ENCODE measurements around the gene SPTBN5. TPM values are rescaled to one million over a fixed set of nuclear protein-coding genes. Genes with fewer than 3 reads are reported as not detected.

SPTBN5 gene
- total RNA-seq, 1 donor from 2014 or later, result 1.9 TPM

DNA sequence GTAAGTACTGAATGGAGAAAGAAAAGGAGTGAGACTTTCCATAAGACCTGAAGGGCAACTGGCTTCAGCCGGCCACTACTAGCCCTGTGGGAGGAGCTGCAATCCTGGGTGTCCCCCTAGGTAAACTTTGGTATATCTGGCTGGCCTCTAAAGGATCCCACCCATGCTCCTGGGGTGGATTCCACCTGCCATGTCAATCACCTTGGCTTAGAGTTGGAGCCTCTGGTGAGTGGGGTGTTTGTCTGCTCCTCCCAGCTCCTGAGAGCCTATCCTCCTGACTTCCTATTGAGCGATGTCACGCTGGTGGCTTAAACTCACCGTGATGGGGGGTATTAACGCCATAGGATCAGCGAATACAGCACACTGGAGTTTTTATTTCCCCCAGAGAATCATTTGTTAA lies 2.6 kb downstream of the SPTBN5 start:
- peaks cover 19% of the 10 kb centered on the region for H3K4me1 ChIP-seq
- H3K4me3 ChIP-seq, result no peak overlapping the region
- no peak overlapping the region for H3K27ac ChIP-seq
- no peaks in the 10 kb centered on the region for H3K9me3 ChIP-seq
- H3K36me3 ChIP-seq, result no peaks in the 10 kb centered on the region
- TF ChIP-seq, protein P1, sequence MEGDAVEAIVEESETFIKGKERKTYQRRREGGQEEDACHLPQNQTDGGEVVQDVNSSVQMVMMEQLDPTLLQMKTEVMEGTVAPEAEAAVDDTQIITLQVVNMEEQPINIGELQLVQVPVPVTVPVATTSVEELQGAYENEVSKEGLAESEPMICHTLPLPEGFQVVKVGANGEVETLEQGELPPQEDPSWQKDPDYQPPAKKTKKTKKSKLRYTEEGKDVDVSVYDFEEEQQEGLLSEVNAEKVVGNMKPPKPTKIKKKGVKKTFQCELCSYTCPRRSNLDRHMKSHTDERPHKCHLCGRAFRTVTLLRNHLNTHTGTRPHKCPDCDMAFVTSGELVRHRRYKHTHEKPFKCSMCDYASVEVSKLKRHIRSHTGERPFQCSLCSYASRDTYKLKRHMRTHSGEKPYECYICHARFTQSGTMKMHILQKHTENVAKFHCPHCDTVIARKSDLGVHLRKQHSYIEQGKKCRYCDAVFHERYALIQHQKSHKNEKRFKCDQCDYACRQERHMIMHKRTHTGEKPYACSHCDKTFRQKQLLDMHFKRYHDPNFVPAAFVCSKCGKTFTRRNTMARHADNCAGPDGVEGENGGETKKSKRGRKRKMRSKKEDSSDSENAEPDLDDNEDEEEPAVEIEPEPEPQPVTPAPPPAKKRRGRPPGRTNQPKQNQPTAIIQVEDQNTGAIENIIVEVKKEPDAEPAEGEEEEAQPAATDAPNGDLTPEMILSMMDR (IDR thresholded peaks at IDR 0.05), result no peak
- H3K27me3 ChIP-seq, result no peaks in the 10 kb centered on the region
- no peak for ATAC-seq
- no peak for DNase-seq
- intact Hi-C loops (cut with DNase I), result no loop called here

DNA sequence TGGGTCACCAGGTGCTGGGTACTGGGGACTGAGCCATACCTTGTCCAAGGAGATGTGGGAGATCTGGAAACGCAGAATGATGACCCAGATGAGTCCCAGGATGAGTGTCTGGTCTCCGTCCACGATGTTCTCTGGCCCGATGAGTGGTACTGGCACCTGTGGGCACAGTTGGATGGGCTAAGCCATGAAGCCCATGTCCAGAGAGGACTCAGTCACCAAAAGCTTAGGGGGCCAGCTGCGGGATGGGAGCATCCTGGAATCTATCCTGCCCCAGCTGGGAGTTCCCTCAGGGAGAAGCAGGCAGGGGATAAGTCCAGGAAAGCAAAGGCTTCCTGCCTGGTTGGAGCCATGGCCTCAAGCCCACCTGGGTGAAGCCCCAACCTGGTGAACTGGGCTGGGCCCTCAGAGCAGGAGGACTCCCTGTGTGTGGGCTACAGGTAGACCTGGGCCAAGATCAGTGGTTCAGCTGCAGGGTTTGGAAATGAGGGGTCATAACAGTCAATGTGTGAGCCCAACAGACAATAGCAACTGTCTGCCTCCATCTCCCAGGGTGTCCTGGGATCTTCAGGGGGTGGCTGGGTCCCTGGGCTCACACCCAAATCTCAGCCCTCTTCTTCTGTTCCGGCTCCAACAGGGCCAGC lies 3.7 kb downstream of the SPTBN5 start:
- TF ChIP-seq, protein P1 (IDR thresholded peaks at IDR 0.05), result no peak
- no peak overlapping the region for H3K27ac ChIP-seq
- DNase-seq (peak; percentile 59), ATAC-seq (no peak)
- H3K4me3 ChIP-seq, result no peak overlapping the region
- no peaks in the 10 kb centered on the region for H3K9me3 ChIP-seq
- intact Hi-C loops (cut with DNase I), result no loop called here
- peaks cover 15% of the 10 kb centered on the region for H3K4me1 ChIP-seq
- H3K36me3 ChIP-seq, result no peaks in the 10 kb centered on the region
- no peaks in the 10 kb centered on the region for H3K27me3 ChIP-seq

DNA sequence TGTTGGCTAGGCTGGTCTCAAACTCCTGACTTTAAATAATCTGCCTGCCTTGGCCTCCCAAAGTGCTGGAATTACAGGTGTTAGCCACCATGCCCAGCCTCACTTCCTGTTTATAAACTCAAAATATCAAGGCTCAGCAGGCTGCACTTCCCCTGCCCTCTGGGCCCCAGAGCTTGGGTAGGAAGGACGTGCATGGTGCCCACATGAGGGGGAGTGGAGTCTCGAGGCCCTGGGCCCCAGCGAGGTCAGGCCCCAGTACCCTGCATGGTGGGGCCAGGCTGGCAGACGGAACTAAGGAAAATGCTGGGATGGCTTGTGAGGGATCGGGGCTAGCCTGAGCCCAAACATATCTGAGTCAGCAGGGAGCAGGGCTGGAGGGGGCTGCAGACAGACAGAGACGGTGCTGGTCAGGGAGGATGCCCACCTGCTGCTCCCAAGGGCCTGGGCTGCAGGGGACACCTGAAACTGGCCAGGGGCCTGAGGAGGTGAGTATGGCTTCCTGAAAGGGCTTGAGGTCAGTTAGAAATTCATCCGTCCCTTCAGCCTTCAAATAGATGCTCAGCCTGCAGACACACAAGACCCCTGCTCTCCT lies 5.1 kb downstream of the SPTBN5 start:
- DNase-seq (no peak), ATAC-seq (no peak)
- Histone ChIP-seq H3K27ac (no peak overlapping the region), H3K27me3 (no peaks in the 10 kb centered on the region), H3K9me3 (no peaks in the 10 kb centered on the region), H3K4me3 (no peak overlapping the region), H3K36me3 (no peaks in the 10 kb centered on the region), H3K4me1 (peaks cover 1% of the 10 kb centered on the region)
- TF ChIP-seq, protein P1 (IDR thresholded peaks at IDR 0.05), result no peak
- intact Hi-C loops (cut with DNase I), result no loop called here

DNA sequence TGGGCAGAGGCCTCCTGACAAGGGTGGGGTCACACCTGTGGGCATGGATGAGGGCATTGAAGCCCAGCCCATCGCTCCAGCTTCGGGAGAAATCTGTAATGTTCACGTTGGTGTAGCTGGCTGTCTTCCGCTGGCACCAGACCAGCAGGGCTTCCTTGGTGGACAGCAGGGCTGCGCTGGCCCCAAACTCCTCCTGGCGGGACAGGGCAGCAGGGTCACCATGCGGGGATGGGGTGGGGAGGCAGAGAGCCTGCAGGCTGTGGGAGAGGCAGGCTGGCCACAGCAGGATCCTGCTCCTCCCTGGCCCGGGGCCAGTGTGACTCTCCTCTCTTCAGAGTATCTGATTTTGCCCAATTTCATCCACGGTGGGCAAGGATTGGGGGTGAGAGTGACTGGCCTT lies 6.0 kb downstream of the SPTBN5 start:
- Histone ChIP-seq H3K4me3 (no peak overlapping the region), H3K27me3 (no peaks in the 10 kb centered on the region), H3K4me1 (no peaks in the 10 kb centered on the region), H3K27ac (no peak overlapping the region), H3K9me3 (no peaks in the 10 kb centered on the region), H3K36me3 (no peaks in the 10 kb centered on the region)
- TF ChIP-seq, protein P1 (IDR thresholded peaks at IDR 0.05), result no peak
- intact Hi-C loops (cut with DNase I), result no loop called here
- no peak for ATAC-seq
- DNase-seq, result peak; percentile 59

DNA sequence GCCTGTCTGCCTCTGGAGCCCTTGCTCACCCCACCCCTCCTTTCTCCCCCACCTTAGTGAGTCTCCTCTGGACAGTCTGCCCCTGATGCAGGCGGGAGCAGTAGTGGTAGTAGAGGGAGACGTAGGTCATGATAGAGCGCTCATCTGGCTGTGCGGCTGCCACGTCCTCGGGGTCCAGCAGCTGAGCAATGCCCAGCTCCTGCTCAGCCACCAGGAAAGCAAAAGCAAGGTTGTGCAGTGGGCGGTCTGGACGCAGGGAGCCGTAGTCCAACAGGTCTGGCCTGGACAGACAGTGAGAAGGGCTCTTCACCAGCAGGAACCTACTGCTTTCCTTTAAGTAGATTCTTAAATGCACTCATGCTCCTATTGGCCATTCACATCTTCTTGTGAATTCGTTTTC lies 6.7 kb downstream of the SPTBN5 start:
- Histone ChIP-seq H3K4me1 (no peaks in the 10 kb centered on the region), H3K9me3 (no peaks in the 10 kb centered on the region), H3K27ac (no peak overlapping the region), H3K4me3 (no peak overlapping the region), H3K36me3 (no peaks in the 10 kb centered on the region), H3K27me3 (no peaks in the 10 kb centered on the region)
- DNase-seq (no peak), ATAC-seq (no peak)
- TF ChIP-seq, protein P1 (IDR thresholded peaks at IDR 0.05), result no peak
- intact Hi-C loops (cut with DNase I), result no loop called here
